HG02973 (cell line): ENCODE data around the gene GMIP.

ENCODE experiments used
- ATAC-seq: cut with Tn5 transposase; IDR thresholded peaks from one replicate; pipeline ENCODE4 v1.9.1; 2021; ENCODE audit warnings: moderate library complexity; ENCODE audit not compliant: unreplicated experiment

The GMIP gene

GRCh38 chr19:19579533-19580361 lies 63.7 kb downstream of the GMIP start:
- no peak for ATAC-seq
